GM18909 (cell line): ENCODE results near the gene HCFC1.
A peak's percentile ranks its signal among the peaks of the same experiment; 100 is the strongest.
"Not testable (repeated sequence)": the region's sequence is repeated elsewhere in the genome, so short reads cannot be mapped to it uniquely, and the experiment has no call there.

Experiments
- ATAC-seq: cut with Tn5 transposase; IDR thresholded peaks from one replicate; pipeline ENCODE4 v1.9.1; 2021; ENCODE audit warnings: mild to moderate bottlenecking; ENCODE audit not compliant: unreplicated experiment, poor library complexity

The HCFC1 gene

GRCh38 chrX:154010330-154011087, 38.9 kb upstream of the HCFC1 start:
- ATAC-seq, result no peak

GRCh38 chrX:154008521-154008920, 36.9 kb upstream of the HCFC1 start:
- ATAC-seq, result no peak

DNA sequence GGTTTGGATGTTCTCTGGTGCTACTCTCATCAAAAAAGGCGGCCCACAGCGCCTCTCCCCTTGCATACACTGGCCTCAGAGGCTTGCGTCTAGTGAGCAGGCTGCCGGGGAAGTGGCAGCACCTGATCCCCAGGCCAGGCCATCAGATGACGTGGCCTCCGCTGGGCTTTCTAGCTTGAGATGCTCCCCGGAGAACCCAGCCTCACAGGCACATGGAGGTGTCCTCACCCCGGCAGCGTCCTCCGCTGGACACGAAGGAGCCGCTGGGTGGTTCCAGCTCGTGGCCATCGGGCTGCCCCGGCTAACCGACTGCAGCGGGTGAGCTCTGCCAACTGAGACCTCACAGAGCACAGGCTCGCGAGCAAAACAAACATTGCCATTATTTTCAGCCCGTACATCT, 35.3 kb upstream of the HCFC1 start:
- no peak for ATAC-seq

- no peak for ATAC-seq
Measured at GRCh38 chrX:154004315-154004714, 32.7 kb upstream of the HCFC1 start.

- ATAC-seq, result peak; percentile 50
Measured at GRCh38 chrX:154002215-154002719, 30.6 kb upstream of the HCFC1 start.

GRCh38 chrX:154000051-154000450, 28.4 kb upstream of the HCFC1 start:
- no peak for ATAC-seq

GRCh38 chrX:153999359-154000037, 27.9 kb upstream of the HCFC1 start:
- no peak for ATAC-seq

GRCh38 chrX:153995504-153995903, 23.9 kb upstream of the HCFC1 start:
- no peak for ATAC-seq

GRCh38 chrX:153994398-153994797, 22.8 kb upstream of the HCFC1 start:
- not testable (repeated sequence) for ATAC-seq

DNA sequence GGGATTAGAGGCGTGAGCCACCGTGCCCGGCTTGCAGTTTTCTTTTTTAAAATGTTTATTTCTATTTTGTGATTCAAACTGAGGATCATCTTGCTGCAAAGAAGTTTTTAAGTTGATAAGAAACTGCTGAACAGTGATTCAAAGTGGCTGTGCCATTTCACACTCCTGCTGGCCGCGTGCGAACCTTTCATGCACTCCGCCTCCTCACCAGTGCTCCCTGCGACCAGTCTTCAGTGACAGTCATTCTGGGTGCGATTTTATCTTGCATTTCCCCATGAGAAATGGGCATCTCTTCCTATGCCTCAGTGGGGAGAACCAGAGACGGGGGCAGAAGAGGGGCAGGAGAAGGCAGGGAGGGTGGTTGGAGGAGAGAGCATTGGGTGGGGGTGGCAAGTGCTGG, 22.4 kb upstream of the HCFC1 start:
- ATAC-seq, result no peak

DNA sequence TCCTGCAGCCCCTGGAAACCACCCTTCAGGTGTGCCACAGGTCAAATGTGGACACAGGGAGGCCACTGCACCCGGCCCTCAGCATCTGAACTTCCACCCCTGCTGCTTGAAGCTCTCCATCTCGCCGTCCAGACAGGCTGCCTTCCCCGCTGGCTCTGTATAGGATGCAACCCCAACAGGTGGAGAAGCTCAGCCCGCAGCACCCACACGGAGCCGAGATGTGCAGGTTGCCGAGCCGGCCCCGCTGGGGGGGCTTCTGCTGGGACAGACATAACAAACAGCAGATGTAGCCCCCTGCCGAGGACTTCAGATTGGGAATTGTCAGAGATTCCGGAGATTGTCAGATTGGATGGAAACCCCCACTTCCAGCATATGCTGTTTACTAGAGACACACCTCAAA, 21.5 kb upstream of the HCFC1 start:
- ATAC-seq, result no peak

- ATAC-seq, result no peak
Measured at GRCh38 chrX:153992180-153992579, 20.6 kb upstream of the HCFC1 start.

GRCh38 chrX:153991013-153991580, 19.5 kb upstream of the HCFC1 start:
- no peak for ATAC-seq

GRCh38 chrX:153989973-153990655, 18.5 kb upstream of the HCFC1 start:
- no peak for ATAC-seq

GRCh38 chrX:153988493-153988892, 16.9 kb upstream of the HCFC1 start:
- no peak for ATAC-seq

GRCh38 chrX:153984351-153985178, 12.9 kb upstream of the HCFC1 start:
- ATAC-seq, result no peak

DNA sequence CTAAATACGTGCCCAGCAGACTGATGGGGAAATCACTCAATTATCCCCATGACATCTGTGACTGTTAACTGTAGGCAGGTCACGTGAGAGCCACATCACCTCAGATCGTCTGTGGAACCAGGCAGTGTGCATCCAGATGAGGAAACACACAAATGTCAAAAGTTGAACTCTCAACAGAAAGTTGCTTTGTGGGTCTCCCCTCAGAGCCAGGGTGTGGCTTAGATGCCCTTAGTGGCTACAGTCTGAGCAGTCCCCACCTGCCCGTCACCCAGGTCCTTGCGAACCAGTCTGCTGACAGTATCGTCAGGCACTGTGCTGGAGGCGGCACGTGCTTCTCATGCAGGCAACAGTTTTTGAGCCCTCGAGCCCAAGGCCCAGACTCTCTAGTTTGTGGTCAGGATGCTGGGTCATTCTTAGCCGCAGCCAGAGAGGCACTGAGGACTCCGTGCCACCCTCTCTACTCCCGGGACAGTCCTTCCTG, 11.7 kb upstream of the HCFC1 start:
- ATAC-seq, result no peak

DNA sequence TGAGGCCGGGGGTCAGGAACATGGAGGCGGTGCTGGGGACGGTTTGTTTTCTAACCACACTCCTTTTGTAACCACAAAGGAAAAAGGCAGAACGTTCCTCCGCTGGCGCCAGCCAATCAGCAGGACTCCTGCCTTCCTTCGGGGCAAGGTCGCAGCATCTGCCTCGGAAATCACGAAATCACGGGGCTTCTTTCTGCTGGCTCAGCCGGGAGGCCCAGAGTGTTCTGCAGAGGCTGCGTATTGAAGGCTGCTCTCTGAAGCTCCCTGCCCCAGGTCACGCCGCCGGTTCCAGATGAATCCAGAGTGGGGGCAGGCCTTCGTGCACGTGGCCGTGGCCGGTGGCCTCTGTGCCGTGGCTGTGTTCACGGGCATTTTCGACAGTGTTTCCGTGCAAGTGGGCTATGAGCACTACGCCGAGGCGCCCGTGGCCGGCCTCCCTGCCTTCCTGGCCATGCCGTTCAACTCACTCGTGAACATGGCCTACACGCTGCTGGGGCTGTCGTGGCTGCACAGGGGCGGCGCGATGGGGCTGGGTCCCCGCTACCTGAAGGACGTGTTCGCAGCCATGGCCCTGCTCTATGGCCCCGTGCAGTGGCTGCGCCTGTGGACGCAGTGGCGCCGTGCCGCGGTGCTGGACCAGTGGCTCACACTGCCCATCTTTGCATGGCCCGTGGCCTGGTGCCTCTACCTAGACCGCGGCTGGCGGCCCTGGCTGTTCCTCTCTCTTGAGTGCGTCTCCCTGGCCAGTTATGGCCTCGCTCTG, 10.3 kb upstream of the HCFC1 start:
- ATAC-seq, result no peak

DNA sequence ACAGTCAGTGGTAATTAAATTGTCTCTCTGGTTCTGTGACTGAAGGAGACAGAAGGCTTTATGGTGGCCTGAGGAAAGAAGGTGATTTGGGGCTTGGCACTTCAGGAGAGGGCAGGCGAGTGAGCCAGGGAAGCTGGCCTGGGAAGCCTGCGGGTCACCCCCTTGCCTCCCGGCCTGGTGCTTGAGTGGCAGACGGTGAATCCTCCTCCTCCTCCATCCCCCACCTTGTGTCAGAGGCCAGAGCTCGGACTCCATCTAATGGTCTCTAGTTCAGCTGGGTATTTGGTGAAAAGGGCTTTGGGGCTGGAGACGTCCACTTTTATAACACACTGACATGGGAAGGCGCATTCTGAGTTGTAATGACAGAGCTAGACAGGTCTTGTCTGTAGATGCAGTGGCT, 9.6 kb upstream of the HCFC1 start:
- no peak for ATAC-seq
